Measurements from ENCODE around the gene AUP1. TPM values are rescaled to one million over a fixed set of nuclear protein-coding genes. Genes with fewer than 3 reads are reported as not detected.

The AUP1 gene
- total and polyA plus RNA-seq, 9 of the 15 experiments (the other 6 are each of a cell fraction or from before 2014, with no cell fraction given) = 70.7 to 245 (median 165) TPM

- TF ChIP-seq FOXA3 (CRISPR knock-in tag; conservative IDR thresholded peaks at IDR 0.05 in 1 of 2, IDR thresholded peaks at IDR 0.05 in 1 of 2) (peak in 1 of 2 experiments; percentile 5; a peak in 1 of 4 replicates), HNRNPLL (IDR thresholded peaks at IDR 0.05; ENCODE audit: low read depth, low read length, poor library complexity, severe bottlenecking) (peak; percentile 35), DPF2 (IDR thresholded peaks at IDR 0.05) (no peak), TARDBP (IDR thresholded peaks at IDR 0.05) (0 out of 2 replicates have a peak, but pooled peaks have one; percentile 16), ZNF224 (CRISPR knock-in tag; IDR thresholded peaks at IDR 0.05) (peak; percentile 57; the same call in 1 of the 2 replicates), FOXJ3 (CRISPR knock-in tag; IDR thresholded peaks at IDR 0.05) (no peak), ZNF146 (CRISPR knock-in tag; IDR thresholded peaks at IDR 0.05; ENCODE audit: unreplicated experiment) (peak; percentile 13), HNRNPK (IDR thresholded peaks at IDR 0.05; ENCODE audit: low read depth, low read length, poor library complexity, severe bottlenecking) (no peak), ERF (CRISPR knock-in tag; IDR thresholded peaks at IDR 0.05) (no peak), MCM3 (IDR thresholded peaks at IDR 0.05) (no peak), FOXJ2 (tag; IDR thresholded peaks at IDR 0.05) (no peak), NR0B1 (IDR thresholded peaks at IDR 0.05; ENCODE audit: partially characterized antibody) (no peak), CREM (IDR thresholded peaks at IDR 0.05; ENCODE audit: low read depth) (0 out of 2 replicates have a peak, but pooled peaks have one; percentile 2), NR1H2 (CRISPR knock-in tag; IDR thresholded peaks at IDR 0.05) (0 out of 2 replicates have a peak, but pooled peaks have one; percentile 24), MYBL2 (IDR thresholded peaks at IDR 0.05; ENCODE audit: low read depth) (no peak), MYBL2 (CRISPR knock-in tag; IDR thresholded peaks at IDR 0.05; ENCODE audit: borderline replicate concordance) (no peak), SIN3A (IDR thresholded peaks at IDR 0.05; ENCODE audit: borderline replicate concordance in 2 of 2, control insufficient read depth in 1 of 2, low read depth in 2 of 2, low read length in 2 of 2) (peak; percentile 8 to 74; a peak in 1 of 4 replicates), RB1 (IDR thresholded peaks at IDR 0.05; ENCODE audit: low read depth) (peak; percentile 51), SMAD4 (CRISPR knock-in tag; conservative IDR thresholded peaks at IDR 0.05) (0 out of 2 replicates have a peak, but pooled peaks have one; percentile 13), NFIX (CRISPR knock-in tag; IDR thresholded peaks at IDR 0.05; ENCODE audit: low read depth) (no peak), MCM7 (IDR thresholded peaks at IDR 0.05) (no peak), FOXM1 (IDR thresholded peaks at IDR 0.05; ENCODE audit: low read depth) (no peak), FOXM1 (CRISPR knock-in tag; IDR thresholded peaks at IDR 0.05; ENCODE audit: low read depth) (0 out of 2 replicates have a peak, but pooled peaks have one; percentile 86)
Measured at GRCh38 chr2:74481961-74482800, 47.3 kb downstream of the AUP1 start (continued).

Data from K562 (cell line).